NCI-H524 treated with DMSO at 0.1 percent for 48 hours (cell line): ENCODE measurements around the gene MED17.
"Not testable (repeated sequence)": the region's sequence is repeated elsewhere in the genome, so short reads cannot be mapped to it uniquely, and the experiment has no call there.

Experiments
- DNase-seq: peaks from one replicate; lab custom pipeline; 2025; lab: John Stamatoyannopoulos, UW

The MED17 gene

GRCh38 chr11:93784145-93784934 lies at the start of gene MED17:
Gene MED17, plus strand, starts transcription at chr11:93784282. Its CDS starts 232 bp downstream, at chr11:93784514.
- DNase-seq = peak; percentile 17

GRCh38 chr11:93734427-93735222 lies 49.5 kb upstream of the MED17 start:
- DNase-seq = no peak

GRCh38 chr11:93735627-93736026 lies 48.5 kb upstream of the MED17 start:
- DNase-seq = no peak

DNA sequence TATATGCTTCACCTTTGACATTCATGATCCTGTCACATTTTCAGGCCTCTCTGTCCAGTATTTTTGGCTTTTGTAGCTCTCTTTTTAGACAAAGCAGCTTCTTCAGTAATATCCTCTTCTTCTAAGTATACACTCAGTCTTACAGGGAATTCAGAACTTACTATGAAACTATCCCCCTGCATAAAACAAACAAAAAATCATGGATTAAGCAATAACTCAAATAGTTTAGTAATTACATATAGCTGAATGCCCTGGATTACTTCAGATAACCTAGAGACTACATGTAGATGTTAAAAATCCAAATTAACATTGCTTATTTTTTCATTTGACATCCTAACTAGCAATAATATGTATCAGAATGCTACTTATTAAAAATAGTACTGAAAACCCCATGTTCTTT lies 48.0 kb upstream of the MED17 start:
- no peak for DNase-seq

DNA sequence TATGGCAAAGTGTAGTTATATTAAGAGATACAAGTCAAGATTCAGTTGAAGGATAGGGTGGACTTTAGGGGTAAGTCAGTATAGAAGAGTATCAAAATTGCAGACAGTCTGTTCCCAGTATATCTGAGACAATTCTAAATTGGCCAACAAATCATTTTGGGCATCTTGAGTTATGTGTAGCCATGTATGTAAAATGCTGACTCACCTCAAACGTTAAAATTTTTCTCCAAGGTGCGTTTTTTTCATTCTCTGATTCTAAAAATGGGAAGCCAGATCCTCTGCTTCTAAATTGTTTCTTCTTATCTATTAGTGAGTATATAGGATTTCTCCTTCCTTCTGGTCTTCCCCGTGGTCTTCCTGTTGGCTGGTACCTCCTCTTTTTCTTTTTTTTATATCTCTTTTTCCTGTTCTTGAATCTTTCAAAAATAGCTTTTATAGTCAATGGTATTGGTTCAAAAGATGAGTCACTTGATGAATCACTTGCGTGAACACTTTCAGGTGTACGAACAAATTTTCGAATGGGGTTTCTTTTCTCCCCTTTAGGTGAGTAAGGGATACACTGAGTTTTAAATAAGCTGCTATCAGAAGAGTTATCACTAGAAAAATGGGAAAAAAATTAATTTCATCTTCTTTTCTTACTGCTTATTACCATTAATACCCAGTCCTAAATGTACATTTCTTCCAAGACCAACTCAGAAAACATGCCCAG lies 46.0 kb upstream of the MED17 start:
- DNase-seq = no peak

DNA sequence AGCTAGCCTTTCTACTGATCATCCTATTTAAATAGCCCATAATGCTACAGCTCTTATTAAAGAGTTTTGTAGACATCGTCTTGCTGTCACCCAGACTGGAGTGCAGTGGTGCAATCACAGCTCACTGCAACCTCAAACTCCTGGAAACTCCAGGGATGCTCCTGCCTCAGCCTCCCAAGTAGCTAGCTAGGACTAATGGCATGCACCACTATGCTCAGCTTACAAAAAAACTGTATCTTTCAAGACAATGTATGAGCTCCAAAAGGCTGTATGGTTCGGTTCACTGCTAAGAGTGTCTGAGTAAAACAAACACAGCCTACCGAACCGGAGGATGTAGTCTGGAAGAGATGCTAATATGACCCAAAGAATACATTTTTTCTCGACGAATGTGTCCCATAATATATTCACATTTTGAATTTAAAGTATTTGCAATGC lies 45.4 kb upstream of the MED17 start:
- no peak for DNase-seq

DNA sequence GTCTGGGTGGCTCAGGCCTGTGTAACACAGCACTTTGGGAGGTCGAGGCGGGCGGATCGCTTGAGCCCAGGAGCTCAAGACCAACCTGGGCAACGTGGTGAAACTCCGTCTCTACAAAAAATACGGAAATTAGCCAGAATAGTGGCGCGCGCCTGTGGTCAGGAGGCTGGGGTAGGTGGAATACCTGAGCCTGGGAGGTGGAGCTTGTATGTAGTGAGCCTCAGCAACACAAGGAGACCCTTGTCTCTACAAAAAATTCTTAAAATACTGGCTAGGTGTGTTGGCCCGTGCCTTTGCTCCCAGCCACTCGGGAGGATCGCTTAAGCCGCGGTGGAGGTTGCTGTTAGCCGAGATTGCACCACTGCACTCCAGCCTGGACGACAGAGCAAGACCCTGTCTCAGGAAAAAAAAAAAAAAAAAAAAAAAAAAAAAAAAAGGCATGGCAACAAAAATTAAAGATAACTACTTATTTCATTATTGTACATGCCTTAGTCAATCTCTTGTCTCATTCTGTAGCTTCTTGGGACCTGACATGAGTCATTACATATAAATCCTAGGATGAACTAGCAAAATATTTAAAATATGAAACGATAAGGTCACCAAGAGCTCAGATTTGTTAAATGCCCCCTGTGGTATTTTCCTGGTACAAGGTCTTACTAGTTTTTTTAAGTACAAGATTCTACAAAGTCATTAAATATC lies 43.9 kb upstream of the MED17 start:
- no peak for DNase-seq

GRCh38 chr11:93740730-93741093 lies 43.4 kb upstream of the MED17 start:
- no peak for DNase-seq

GRCh38 chr11:93741094-93741881 lies 42.8 kb upstream of the MED17 start, which contains the start of the genes C11orf54 and TAF1D:
Gene C11orf54, plus strand, starts transcription at chr11:93741672. Its CDS starts 5,722 bp downstream, at chr11:93747394.
Gene TAF1D, minus strand, starts transcription at chr11:93741495. Its CDS starts 2,191 bp downstream, at chr11:93739304.
- peak; percentile 76 for DNase-seq

DNA sequence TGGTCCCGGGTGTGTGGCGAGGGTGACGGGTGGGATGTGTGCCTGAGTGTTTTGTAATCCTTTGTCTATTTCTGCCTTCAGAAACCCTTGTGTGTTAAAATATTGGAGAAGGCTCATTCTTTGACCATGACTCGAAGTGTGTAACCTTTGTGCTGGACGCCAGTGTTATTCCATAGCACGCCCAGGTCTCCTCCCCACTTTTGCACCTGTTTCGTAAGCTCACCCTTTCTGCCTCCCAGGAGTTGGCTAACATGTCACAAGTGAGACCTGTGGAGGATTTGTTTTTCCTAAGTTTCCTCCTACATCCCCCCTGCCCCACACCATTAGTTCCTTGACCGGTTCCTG lies 42.2 kb upstream of the MED17 start:
- no peak for DNase-seq

DNA sequence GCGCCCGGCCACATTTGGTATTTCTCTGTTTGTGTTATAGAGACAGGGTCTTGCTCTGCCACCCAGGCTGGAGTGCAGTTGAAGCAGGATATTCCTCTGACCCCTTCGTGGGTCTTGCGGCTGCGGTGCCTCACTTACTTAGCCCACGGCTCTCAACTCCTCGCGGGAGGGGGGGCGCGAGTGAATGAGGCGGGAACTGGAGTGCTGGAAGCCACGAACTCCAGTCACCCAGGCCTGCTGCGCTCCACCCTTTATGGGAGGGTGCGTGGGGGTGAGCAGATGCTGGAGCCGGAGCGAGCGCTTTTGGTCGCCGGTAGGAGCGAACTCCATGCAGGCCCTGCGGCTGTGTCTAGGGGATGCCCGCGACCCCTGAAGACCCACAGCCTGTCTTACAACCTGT lies 40.8 kb upstream of the MED17 start:
- no peak for DNase-seq

DNA sequence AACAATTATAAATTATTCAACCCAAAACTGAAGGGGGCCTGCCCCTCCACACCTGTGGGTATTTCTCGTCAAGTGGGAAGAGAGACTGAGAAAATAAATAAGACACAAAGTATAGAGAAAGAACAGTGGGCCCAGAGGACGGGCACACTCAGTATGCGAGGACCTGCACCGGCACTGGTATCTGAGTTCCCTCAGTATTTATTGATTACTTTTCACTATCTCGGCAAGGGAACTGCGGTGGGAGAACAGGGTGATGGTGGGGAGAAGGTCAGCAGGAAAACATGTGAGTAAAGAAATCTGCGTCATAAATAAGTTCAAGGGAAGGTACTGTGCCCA lies 39.4 kb upstream of the MED17 start:
- no peak for DNase-seq

- DNase-seq = not testable (repeated sequence)
Measured at GRCh38 chr11:93745005-93745755, 38.9 kb upstream of the MED17 start.

- no peak for DNase-seq
Measured at GRCh38 chr11:93746101-93746500, 38.0 kb upstream of the MED17 start.

DNA sequence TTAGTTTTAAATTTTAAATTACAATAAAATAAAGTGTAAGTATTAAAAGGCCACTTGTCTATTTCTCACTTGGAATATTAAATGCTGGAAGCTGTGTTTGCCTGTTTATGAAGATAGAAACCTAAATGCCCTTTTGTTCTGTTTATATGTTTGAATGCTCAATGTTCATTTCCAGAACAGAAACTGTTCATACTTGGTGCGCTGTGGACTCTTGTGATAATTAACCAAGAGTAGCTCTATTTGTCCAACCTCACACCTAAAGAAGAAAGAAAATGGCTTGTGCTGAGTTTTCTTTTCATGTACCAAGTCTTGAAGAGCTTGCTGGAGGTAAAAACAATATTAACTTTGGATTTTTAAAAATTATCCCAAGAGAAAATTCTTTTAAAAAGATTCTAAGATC lies 37.0 kb upstream of the MED17 start:
- no peak for DNase-seq

- DNase-seq = no peak
Measured at GRCh38 chr11:93751001-93751400, 33.1 kb upstream of the MED17 start.

DNA sequence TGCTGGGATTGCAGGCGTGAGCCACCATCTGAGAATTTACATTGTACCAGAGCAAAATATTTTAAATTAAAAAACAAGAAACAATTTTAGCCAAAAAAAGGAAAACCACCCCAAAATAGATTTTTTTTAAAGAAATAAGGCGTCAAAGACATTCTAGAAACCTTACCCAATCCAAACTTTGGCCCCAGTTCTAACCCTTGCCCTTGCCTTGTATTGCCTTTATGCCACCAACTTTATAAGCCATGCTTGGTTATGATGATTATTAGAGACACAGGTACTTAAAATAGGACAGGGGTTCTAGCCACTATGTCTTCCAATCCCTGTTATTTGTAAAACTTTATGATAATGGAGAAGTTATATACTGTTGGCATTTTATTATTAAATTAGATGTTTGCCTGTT lies 30.8 kb upstream of the MED17 start:
- no peak for DNase-seq

DNA sequence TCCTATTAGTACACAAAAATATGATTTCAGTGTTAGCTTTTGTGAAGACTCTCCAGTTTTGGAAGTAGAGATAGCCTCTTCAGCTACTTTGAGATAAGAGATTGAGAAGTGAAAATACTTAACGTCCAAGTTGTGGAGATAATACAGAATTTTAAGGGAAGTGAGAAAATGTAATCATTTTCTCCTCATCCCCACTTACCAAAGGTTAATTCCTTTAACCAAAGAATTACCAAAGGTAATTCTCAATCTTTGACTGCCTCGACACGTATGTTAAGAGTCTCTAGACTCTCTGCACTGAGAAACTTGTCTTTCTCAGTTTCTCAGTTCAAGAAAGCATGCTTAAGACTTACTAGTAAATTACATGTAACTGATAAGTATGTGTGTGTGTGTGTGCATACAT lies 27.3 kb upstream of the MED17 start:
- no peak for DNase-seq

GRCh38 chr11:93757301-93757700 lies 26.8 kb upstream of the MED17 start:
- no peak for DNase-seq
